ENCODE results near the gene RFX1. TPM values are rescaled to one million over a fixed set of nuclear protein-coding genes. Genes with fewer than 3 reads are reported as not detected.

RFX1 gene
- total and polyA plus RNA-seq, 9 of the 15 experiments (the other 6 are each of a cell fraction or from before 2014, with no cell fraction given) = 0.14 to 19.3 (median 1.2) TPM

DNA sequence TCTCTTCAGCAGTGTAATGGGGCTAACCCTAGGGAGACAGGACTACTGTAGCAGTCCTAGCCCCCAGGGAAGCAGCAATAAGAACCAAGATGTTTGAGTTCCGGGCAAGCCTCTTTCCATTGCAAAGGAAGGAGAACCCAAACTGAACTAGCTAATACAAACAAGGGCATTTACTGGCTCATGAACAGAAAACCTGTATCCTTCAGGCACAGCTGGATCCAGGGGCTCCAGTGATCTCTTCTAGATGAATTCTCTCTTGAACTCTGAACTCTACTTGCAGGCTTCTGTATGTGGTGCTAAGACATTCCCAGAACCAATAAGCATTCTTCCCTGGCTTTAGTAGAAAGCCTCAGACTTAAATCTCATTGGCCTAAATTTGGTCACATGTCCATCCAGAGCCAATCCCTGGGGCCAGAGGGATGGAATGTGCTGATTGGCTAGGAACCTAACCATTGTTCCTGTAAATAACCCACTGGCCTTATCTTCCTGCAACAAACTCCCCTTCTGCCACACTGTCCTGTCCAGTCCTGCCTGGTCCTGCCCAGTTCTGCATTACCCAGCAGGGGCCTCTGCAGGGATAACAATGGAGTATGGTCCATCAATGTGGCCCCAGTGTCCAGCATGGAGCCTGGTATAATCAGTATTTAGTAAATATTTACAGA lies 64.0 kb downstream of the RFX1 start:
- Histone ChIP-seq H3K9ac (ENCODE audit: insufficient read depth in 1 of 2, low read depth in 2 of 2, low read length in 2 of 2) (no peak overlapping the region), H3K27me3 (ENCODE audit: control insufficient read depth in 2 of 2, insufficient read depth in 2 of 2, low read length in 2 of 2) (peaks cover 0 to 3% of the 10 kb centered on the region in 2 experiments; a peak in 1 of 5 replicates), H3K9me1 (ENCODE audit: control insufficient read depth, insufficient read depth, low read length) (no peaks in the 10 kb centered on the region), H2AFZ (ENCODE audit: low read depth, low read length) (peak overlapping the region; percentile 58; the same call in 1 of the 2 replicates), H3K36me3 (ENCODE audit: control insufficient read depth, insufficient read depth, low read length) (no peaks in the 10 kb centered on the region), H3K4me3 (no peak overlapping the region), H3K79me2 (ENCODE audit: control insufficient read depth, insufficient read depth, low read length) (no peaks in the 10 kb centered on the region), H3K4me2 (ENCODE audit: insufficient read depth, low read length) (no peak overlapping the region), H3K27ac (ENCODE audit: extremely low read depth, low read depth, low read length) (no peak overlapping the region), H3K4me1 (replicated peaks in 1 of 2; ENCODE audit: control insufficient read depth in 2 of 2, insufficient read depth in 2 of 2, low read length in 2 of 2) (peaks cover 0 to 16% of the 10 kb centered on the region in 2 experiments; a peak in 3 of 5 replicates), H3K9me3 (replicated peaks; ENCODE audit: control insufficient read depth, insufficient read depth, low read depth, low read length) (peaks cover 7% of the 10 kb centered on the region; the same call in 1 of the 2 replicates), H4K20me1 (replicated peaks; ENCODE audit: control insufficient read depth, insufficient read depth, low read length) (0 out of 2 replicates have a peak, but pooled peaks cover 4% of the 10 kb centered on the region)
- in situ Hi-C loops (cut with MboI) (no loop called here), intact Hi-C loops (cut with micrococcal nuclease) (no loop called here)
- peak; percentile 85 for ATAC-seq
- WGBS (ENCODE audit: insufficient coverage, low coverage, missing lambda C conversion rate) = 30% methylated on average over 1 of the region's 1 CpG
- peak; percentile 81 for FAIRE-seq
- ChIA-PET CTCF (ENCODE audit: low intra/inter-chr PET ratio) (no interaction called here), POLR2A (interaction anchor here (0.6 to 2.5 kb wide), 2 partner anchors 12 to 18 kb away, joined by 3 to 9 read pairs; no protein-coding TSS in a partner anchor)
- DNase-seq (ENCODE audit: extremely low read depth in 1 of 4, low spot score in 3 of 4) = peak; percentile 39 to 76 (median 61)
- no TSS peak for BruUV-seq (replicated peaks)
- no peak for TF ChIP-seq XRCC4 (IDR thresholded peaks at IDR 0.05; ENCODE audit: extremely low read depth, insufficient read depth, insufficient read length)
- no peak for TF ChIP-seq ZFP91 (CRISPR knock-in tag; IDR thresholded peaks at IDR 0.05)
- TF ChIP-seq ZNF583 (CRISPR knock-in tag; IDR thresholded peaks at IDR 0.05) = no peak
- no peak for TF ChIP-seq ZNF57 (CRISPR knock-in tag; IDR thresholded peaks at IDR 0.05)
- no peak for TF ChIP-seq HES1 (IDR thresholded peaks at IDR 0.05; ENCODE audit: low read depth)
- TF ChIP-seq KDM1A (IDR thresholded peaks at IDR 0.05) = no peak
- no peak for TF ChIP-seq PYGO2 (tag; IDR thresholded peaks at IDR 0.05)
- TF ChIP-seq, protein P1, sequence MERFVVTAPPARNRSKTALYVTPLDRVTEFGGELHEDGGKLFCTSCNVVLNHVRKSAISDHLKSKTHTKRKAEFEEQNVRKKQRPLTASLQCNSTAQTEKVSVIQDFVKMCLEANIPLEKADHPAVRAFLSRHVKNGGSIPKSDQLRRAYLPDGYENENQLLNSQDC (CRISPR knock-in tag; IDR thresholded peaks at IDR 0.05) = no peak
- peak; percentile 81 for TF ChIP-seq RAD51 (IDR thresholded peaks at IDR 0.05; ENCODE audit: borderline replicate concordance, low read depth)
- TF ChIP-seq ZBTB9 (CRISPR knock-in tag; IDR thresholded peaks at IDR 0.05) = no peak
- peak; percentile 86 for TF ChIP-seq USF2 (CRISPR knock-in tag; IDR thresholded peaks at IDR 0.05)
- no peak for TF ChIP-seq SNRNP70 (optimal IDR thresholded peaks at IDR 0.05; ENCODE audit: low read depth, low read length)
- TF ChIP-seq NONO (IDR thresholded peaks at IDR 0.05; ENCODE audit: low read depth in 2 of 2, low read length in 1 of 2) = no peak
- no peak for TF ChIP-seq CBX2 (IDR thresholded peaks at IDR 0.05; ENCODE audit: insufficient read depth, low read length, poor library complexity, severe bottlenecking)
- TF ChIP-seq NFIC (IDR thresholded peaks at IDR 0.05) = no peak
- no peak for TF ChIP-seq POU5F1 (IDR thresholded peaks at IDR 0.05; ENCODE audit: borderline replicate concordance, low read depth, low read length, partially characterized antibody)
- TF ChIP-seq CCNT2 (IDR thresholded peaks at IDR 0.05; ENCODE audit: borderline replicate concordance, extremely low read depth, insufficient read length, low read depth, low read length) = no peak
- TF ChIP-seq DPF2 (IDR thresholded peaks at IDR 0.05) = no peak
